C1 segment of cervical spinal cord (tissue), 14 donors: ENCODE data around the gene SLC25A41.
"Not testable (repeated sequence)": the region's sequence is repeated elsewhere in the genome, so short reads cannot be mapped to it uniquely, and the experiment has no call there.

ENCODE experiments used
- DNase-seq, 14 donors: peaks; one replicate each; lab custom pipeline; 2025; lab: John Stamatoyannopoulos, UW

The SLC25A41 gene

GRCh38 chr19:6428692-6429418 lies 4.7 kb downstream of the SLC25A41 start:
- DNase-seq = not testable (repeated sequence)

GRCh38 chr19:6427131-6427530 lies 6.4 kb downstream of the SLC25A41 start:
- DNase-seq = no peak

DNA sequence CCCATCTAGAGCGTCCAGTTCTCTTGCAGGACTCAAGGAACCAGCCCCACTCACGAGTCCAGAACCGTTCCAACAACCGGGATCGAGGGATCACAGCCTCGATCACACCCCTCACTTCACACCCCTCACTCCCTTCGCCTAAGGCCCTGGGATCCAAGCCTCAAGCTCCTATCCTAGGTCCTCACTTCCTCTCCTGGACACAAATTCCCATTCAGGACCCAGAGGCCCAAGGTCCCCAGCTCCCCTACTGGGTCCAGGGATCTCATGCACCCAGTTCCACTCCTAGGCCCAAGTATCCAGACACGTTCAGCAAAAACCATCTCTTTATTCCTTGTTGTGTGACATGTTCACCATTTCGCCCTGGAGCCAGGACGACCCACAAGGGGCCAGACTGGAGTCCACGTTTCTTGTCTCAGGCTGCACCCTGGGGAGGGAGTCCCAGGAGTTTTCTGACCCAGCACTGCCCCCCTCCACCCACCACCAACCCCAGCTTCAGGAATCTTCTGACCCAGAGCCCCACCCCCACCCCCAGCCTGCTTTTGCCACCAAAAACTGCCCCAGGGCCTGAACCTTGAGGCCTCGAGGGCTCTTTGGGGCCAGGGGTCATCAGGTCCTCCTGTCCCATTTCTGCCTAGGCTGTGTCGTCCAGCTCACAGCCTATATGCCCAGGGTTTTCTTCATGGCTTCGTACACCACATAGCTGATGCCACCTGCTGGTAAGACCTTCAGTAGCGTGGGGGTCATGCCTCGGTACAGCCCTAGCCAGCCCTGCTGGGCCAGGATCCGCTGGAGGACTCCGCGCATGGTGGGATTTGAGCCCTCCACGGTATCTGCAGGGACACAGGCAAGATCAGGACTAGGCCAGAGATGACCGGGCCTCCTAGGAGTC lies 7.6 kb downstream of the SLC25A41 start:
- DNase-seq = peak in 2 of 14 donors; percentile 17 to 36

GRCh38 chr19:6424939-6425731 lies 8.4 kb downstream of the SLC25A41 start:
- DNase-seq = peak; percentile 98 to 100 (median 100)

- peak in 2 of 14 donors; percentile 35 to 39 for DNase-seq
These were observed 9.2 kb downstream of the SLC25A41 start, which contains the start of gene KHSRP for GRCh38 chr19:6424195-6424938. Gene KHSRP (minus strand): TSS chr19:6424811. CDS start chr19:6424701, 110 bp downstream.

DNA sequence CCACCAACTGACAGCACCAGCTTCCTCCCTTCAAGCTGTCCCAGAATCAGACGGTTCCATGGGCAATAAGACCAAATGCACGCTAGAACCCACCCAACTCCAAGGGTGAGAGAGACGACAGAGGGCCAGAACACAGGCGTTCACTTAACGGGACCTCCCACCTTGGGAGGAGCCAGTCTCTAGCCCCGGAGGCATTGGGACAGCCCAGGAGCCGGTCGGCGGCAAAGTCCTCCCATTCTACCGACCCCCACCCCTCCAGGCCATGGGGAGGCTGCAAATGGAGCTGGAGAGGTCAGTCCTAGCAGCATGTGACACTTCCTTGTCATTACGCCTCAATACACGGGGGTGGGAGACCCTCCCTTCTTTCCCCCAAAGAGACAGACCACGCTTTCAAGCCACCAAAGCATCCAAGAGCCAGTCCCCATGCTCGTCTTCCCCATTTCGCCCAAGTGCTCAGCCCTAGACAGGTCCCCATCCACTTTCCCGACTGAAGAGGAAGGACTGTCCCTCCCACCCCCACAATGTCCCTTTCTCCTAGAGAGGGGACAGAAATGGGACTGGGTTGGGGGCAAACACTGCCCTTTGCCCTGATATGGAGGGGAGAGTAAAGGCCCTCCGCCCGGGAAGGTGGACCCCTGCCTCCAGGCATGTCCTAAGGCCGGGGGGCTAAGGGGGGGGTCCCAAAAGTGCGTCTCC lies 9.9 kb downstream of the SLC25A41 start:
- peak in 3 of 14 donors; percentile 22 to 38 (median 23) for DNase-seq

DNA sequence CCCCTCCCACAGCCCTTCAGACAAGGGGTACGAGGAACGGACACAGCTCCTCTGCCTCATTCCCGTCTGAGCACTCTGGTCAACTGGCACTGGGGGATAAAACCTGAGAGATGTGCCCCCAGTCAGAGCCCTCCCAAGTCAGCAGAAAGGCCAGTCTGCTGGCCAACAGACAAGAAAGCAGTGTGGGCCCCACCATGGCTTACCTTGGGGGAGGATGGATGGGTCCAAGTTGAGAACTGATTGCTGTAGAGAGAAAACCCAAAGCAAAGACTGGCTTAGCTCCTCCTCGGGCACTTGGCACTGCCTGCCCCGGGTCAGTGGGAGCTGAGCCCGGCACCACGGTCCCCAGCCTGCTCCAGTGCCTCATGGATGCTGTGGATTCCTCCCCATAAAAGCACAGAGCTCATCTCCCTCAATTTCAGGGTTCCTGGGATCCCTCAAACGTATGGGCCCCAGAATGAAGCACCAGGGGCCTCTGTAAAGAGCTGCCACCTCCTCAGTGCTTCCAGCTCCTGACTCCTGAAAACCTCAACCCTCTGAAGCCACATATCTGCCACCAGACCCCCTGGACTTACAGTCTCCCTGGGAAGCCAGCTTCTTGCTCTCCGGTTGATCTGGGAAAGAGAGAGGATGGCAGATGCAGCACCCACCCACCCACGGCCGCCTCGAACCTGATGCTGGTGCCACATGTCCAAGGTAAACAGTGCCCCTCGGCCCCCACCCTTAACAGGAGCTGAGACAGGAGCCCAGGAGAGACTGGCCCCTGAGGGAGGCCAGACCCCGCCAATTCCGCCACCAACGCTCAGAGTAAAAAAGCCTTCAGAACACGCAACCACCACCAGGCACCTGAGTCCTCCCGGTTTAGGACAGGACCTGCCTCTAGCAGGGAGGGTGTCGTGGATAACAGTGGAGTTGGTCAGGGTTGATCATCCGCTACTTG lies 12.2 kb downstream of the SLC25A41 start:
- DNase-seq = no peak

- DNase-seq = no peak
These were observed 15.0 kb downstream of the SLC25A41 start for GRCh38 chr19:6418562-6418932.

DNA sequence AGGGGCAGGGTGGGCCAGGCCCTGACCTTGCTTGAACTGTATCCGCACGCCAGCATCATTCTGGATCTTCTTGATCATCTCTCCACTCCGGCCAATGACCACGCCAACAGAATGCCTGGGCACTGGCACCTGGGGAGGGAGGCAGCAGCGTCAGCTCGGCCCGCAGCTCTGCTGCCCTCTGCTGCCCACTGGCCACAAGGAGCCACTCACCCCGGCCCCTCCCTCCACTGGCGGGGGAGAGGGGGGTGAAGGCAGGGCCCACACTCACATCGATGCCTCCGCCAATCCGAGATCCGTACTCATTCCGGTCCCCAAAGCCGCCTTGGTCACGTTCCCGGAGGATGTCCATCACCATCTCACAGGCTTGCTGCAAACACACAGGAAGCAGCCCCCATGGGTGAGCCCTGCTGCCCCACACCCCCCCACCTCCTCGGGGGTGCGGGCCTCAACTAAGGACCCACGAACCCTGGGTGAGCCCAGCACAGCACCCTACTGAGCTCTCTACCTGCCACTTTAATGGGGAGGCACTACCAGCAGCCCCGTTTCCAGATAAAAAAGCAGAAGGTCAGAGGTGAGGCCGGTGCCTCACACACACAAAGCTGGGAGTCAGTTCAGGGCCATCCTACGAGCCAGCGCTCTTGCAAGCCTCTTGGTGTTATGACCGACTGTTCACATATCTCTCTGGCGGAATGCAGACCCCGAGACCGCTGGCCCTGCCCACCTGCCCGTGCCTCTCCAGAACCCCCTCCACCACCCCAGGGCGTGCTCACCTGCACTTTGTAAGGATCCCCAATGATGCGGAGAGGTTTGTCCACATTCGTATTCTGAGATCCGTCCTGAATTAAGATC lies 15.6 kb downstream of the SLC25A41 start:
- peak in 10 of 14 donors; percentile 3 to 75 (median 20) for DNase-seq

DNA sequence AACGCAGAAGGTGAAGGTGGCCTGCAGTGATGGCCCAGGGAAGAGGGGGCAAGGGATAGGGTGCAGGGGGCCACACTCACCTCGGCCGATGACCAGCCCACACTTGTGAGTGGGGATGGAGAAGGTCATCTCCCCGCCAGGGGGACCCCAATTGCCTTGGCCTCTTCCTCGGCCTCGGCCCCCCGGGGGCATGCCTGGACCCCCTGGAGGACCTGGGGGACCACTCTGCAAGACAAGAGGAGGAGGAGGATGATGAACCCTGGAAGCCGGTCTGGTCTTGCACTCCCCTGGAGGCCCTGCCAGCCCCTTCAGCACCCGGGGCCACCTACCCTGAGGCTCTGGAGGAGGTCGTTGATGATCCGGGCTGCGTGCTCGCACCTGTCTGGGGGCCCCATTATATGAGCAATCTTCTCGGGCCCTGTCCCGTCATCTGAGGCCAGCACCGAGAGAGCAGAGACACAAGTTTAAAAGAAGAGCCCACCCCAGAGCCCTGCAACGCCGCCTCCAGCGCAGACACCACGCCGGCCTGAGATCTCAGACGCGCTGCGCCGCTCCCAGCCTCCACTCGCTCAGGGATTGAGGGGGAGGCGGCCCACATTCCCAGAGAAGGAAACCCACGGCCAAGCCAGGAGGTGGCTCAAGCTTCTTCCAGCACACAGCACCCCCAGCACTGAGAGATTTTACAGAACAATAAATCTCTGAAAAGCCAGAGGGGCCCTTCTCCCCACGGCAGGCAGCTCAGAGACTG lies 16.7 kb downstream of the SLC25A41 start:
- no peak for DNase-seq

DNA sequence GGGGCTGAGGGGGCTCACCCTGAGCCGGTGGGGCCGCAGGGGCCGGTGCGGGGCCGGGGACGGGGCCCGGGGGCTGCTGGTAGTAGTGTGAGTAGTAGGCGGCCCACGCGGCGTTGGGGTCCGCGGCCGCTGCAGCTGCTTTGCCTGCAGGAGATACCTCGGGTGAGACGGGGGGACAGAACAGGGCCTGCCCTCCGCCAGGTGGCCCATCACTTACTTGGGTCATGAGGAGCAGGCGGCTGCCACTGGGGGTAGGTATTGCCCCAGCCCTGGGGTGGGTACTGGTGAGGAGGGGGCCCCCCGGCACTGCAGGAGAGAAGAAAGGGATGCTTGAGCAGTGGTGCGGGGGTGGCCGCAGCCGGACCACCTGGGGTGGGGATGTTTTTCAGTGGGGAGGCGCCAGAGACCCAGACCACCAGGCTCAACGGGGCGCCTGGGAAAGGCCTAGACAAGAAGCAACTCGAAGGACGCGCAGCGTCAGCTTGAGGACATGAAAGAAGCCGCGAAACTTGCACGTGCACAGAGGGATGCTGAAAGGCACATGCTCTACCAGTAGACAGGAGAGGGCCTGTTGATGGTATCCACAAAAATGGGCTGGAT lies 17.9 kb downstream of the SLC25A41 start:
- DNase-seq = no peak

DNA sequence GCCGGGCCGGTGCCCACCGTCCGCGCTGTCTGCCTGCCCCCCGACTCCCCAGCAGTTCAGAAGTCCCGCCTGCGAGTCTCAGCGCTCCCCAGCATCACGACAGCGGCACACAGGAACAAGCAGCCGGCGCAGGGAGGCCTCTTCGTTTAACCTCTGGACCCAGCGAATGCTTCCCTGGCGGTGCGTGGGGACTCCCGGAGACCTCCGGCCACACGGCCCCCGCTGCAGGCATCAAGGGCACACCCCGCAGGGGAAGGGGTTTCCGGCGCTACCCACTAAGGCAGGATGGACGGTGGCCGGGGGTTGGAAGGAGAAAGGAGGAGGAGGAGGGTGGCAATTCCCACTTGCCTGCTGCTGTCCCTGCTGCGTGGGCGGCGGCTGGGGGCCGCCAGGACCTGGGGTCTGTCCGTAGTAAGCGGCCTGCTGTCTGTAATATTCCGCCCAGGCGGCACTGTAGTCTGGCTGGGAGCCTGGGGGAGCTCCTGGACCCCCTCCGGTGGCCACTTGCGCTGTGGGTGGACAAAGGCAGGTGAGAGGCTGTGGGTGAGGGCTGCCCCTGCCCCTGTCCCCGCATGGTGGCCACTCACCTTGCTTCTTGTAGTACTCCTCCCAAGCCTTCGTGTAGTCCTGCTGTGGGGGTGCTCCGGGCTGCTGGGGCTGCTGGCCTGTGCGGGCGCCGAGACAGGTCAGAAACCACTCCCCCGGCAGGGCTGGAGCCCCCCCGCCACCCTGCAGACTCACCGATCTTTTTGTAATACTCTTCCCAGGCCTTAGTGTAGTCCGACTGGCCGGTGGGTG lies 18.6 kb downstream of the SLC25A41 start:
- no peak for DNase-seq

DNA sequence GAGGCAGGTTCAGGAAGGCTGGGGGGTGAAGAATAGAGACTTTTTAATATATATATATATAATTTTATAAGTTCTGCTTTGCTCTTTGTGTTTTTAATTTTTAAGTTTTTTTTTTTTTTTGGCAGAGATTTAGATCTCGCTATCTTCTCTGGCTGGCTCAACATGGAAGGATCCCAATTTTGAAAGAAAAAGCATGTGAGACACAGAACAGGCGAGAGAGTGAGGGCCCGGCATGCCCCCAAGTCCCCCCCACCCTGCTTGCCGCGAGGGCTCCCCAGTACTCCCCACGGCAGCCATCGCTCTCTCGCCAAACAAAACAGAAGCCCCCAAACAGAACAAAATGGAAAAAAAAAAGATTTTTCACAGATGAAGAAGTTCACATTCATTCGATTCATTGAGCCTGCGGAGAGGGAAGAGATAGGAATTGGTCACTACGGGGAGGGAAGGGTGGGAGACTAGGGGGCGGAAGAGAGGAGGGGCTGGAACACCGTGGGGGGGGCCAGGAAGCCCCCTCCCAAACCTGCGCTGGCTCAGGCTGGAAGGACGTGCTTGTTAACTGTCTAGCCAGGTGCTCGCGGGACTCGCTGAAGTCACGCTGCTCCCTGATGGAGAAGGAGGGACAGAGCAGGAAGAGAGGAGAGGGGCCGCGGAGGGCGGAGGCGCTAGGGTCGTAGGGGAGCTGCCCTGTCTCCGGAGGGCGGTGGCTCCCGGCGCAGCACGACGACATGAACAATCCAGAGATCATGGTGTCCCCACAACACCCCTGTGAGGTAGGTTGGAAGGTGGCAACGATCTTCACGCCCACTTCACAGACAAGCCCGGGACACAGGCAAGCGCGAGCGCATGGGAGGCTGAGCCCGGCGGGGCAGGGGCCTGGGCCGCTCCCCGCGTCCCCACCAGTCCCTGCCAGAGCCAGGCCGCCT lies 19.6 kb downstream of the SLC25A41 start:
- no peak for DNase-seq

DNA sequence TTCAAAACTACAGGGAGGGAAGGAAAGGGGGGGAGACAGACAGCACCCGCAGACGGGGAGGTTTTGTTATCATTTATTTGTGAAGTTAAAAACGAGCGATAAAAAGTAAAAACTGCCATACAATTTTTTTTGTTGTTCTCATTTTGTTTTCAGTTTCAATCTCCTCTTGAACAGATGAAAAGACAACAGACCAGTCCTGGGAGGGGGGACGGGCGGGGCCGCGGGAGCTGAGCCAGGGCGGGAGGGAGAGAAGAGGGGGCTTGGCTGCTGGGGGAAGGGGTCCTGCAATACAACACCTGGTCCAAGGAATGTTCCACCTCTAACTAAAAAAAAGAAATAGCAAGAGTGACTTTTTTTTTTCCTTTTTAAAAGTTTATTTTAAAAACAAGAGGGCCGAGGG lies 20.3 kb downstream of the SLC25A41 start:
- no peak for DNase-seq

DNA sequence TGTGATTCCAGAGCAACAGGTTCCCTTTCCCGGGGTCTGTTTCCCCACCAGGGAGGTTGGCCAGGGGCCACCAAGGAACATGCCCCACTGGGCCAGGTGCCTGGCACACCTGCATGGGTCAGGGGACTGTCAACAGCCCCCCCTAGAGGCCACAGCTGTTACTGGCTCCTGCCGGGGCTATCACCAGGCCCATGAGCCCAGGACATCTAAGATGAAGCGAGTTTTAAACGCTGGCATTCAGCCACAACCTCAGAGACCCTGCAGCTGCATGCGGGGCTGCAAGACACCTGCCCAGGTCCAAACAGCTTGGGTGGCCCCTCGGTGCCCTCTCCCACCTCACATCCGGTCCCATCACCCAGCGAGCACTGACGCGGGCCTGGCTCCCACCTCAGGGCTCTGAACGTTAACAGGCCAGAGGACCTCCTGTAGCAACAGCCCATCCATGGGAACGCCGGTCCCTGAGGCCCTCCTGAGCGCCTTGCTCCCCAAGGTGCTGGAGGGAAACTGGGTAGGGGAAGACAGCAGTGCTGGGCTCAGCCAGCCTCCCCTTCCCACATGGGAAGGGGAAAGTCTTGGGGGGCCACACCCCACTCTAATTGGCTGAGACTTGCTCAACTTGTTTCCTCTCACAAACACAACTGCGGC lies 21.0 kb downstream of the SLC25A41 start:
- DNase-seq = peak in 1 of 14 donors; percentile 11
